HG02852 (cell line): ENCODE data around the gene RIN2.

Experiments
- ATAC-seq: cut with Tn5 transposase; IDR thresholded peaks from one replicate; pipeline ENCODE4 v1.9.1; 2021; ENCODE audit warnings: mild to moderate bottlenecking, moderate library complexity; ENCODE audit not compliant: unreplicated experiment

RIN2 gene

DNA sequence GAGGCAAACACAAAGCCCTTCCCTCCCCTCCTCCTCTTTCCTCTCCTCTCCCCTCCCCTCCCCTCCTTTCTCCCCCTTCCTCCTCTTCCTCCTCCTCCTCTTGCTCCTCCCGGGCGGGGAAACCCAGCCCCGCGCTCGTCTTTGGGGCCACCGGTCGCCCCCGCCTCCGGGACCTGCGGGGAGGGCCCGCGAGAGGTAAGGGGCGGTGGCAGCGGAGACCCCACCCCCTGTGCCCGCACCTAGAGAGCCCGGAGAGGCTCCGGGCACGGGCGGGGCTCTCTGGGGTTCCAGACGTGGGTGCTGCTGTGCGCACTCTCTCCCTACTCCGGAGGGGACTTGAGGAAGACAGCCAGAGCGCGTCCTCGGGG lies at the start of gene RIN2:
TSS of gene RIN2 (plus strand) at position 126 of the 368 bp plus-strand sequence. CDS start 131,344 bp downstream, outside the sequence.
- no peak for ATAC-seq

DNA sequence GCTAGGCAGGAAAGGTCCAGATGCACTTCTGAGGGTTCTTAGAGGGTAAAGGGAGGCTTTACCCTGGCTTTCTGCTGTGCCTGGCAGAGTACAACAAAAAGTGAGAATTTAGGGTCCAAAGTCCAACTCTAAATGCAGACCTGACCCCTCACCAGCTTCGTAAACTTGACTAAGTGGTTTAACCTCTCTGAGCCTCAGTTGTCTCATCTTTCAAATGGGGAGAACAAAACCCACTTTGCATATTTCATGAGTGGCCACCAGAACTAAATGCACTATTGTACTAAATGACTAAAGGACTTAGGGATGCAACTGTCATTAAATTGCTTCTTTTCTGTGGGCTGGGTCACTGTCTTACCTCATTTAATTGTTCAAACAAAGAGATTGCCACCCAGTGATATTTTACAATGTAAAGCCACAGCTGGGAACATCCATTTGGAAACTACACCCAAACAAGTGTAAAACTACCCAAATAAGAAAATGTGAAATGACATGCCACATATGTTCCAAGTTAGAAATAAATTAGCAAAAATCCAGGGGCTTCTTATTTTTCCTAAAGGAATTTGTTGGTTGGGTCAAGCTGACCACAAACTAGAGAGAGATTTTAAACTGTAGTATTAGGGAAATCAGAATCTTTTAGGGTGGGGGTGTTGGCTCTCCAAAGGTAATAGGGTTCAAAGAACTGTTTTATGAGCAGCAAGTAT lies 48.3 kb upstream of the RIN2 start:
- no peak for ATAC-seq

DNA sequence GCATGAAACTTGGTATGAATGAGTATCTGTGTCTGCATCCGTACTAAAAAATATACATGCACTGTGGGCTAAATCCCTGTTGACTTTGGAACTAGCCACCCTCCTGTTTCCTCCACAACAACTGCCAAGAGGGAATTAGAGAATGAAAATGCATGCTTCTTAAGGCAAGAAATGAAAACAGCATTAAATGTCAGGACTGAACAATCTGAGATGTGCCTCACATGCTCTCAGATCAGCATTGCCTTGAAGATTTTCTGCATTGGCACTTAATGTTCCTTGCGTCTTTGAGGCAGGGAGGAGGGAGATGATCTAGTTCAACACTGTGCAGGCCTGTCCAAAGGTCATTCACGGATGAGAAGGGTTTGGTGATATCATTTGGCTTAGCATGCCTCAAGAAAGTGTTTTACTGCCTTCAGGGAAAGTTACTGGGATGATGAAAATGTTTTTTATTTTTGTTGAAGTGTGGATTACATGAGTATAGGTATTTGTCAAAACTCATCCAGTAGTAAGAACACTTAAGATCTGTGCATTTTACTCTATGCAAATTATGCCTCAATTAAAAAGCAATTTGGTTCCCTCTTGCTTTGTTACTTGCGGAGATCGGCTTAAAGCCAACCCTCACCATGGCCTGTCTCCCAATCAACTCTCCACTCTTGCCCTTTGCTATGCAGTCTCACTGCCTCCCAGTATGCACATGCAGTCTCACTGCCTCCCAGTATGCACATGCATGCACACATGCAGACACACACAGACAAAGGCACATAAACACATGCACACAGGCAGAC lies 47.5 kb upstream of the RIN2 start:
- ATAC-seq: no peak

GRCh38 chr20:19711126-19711525 lies 46.9 kb upstream of the RIN2 start:
- ATAC-seq: no peak

DNA sequence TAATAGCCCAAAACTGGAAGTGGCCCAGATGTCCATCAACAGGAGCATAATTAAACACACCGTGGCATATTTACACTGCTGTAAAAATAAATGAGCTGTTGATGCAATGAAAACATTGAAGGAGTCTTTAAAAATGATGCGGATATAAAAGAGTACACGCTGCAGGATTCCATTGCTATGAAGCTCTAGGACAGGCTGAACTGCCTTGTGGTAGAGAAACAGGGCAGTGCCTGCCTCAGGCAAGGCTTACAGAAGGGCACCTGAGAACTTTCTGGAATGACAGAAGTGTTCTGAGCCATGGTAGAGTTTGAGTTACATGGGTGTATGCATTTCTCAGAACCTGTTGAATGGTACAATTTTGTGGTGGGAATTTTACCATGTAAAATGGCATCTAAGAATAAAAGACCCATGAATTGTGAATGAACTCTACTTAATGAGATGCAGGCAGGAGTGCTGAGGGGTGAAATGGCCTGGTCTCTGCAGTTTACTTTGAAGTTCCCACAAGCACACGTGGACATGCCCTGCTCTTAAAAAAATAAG lies 45.3 kb upstream of the RIN2 start:
- ATAC-seq: no peak

DNA sequence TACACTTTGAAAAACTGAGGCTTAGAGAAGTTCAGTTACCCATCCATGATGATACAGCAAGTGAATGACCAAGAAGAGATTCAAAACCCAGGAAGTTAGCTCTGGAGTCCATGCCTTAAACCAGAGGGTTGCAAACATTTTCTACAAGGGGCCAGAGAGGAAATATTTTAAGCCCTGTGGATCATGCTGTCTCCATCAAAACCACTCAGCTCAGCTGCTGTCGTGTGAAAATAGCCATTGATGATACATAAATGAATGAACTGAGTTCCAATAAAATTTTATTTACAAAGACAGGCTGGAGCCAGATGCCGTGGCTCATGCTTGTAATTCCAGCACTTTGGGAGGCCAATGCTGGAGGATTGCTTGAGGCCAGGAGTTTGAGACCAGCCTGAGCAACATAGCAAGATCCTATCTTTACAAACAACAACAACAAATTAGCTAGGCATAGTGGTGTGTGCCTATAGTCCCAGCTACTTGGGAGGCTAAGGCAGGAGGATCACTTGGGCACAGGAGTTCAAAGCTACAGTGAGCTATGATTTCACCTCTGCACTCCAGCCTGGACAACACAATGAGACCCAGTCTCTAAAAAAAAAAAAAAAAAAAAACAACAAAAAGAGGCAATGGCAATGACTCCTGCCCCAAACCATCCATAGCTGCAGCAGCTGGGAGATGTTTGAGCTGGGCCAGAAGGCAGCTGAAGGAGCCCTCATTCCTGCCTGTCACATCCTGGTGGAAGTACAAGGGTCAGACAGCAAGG lies 44.1 kb upstream of the RIN2 start:
- no peak for ATAC-seq

DNA sequence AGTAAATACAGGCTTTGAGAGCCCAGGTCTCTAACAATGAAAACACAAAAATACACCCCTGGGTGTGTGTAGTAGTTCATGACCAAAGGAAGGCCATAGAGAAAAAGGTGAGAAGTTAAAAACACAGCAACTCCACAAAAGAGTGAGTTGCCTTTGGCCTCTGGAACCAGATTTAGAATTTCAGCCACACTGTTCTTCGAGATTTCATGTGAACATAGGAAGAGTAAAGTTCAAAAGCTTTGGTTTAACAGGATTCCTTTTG lies 43.5 kb upstream of the RIN2 start:
- ATAC-seq: no peak

DNA sequence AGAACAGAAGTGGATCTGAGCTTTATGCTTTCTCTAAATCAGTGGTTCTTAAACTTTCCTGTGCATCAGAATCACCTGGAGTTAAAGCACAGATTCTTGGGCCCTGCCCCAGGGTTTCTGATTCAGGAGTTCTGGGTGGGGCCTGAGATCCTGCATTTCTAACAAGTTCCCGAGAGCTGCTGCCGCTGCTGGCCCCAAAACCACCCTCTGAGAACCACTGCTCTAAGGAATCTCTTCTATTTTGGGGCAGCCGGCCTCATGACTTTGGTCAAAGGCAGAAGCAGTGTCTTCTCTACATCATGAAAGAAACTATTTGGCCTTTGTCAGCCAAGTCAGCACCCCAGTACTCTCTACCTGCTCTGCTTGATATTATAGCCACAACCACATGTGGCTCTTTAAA lies 42.1 kb upstream of the RIN2 start:
- ATAC-seq: no peak

DNA sequence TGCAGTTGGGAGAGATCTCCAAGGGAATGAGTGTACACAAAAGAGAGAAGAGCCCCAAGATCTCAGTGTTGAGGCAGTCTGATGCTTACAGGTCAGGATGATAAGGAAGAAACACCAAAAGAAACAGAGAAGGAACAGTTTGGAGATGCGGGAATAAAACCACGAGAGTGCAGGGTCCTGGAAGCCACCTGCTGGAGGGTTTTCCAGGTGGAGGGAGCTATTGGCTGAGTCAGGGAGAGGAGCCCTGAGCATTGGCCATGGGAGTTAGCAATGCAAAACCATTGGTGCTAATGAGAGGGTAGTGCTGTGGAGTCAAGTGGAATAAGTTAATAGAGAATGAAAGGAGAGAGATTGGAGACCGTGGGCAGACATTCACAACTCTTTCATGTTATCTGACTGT lies 39.2 kb upstream of the RIN2 start:
- no peak for ATAC-seq

- ATAC-seq: no peak
These were observed 37.1 kb upstream of the RIN2 start for GRCh38 chr20:19720991-19721390.

DNA sequence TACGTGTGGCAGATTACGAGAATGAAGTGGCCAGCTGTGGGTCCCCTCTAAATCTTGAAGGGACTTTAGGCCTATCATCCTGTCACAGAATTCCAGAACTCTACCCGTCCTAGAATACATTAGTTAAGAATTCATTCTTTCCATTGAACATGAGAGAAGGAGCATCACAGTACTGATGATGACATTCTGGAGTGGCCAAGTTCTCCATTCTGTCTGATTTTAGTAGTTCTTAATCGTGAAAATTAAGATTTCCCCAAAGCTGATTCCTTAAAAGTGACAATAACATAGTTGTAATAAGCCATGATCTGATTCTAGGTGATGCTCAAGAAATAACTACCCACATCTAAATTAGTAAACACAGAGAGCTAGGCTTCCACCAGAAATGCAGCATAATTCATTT lies 35.0 kb upstream of the RIN2 start:
- no peak for ATAC-seq

DNA sequence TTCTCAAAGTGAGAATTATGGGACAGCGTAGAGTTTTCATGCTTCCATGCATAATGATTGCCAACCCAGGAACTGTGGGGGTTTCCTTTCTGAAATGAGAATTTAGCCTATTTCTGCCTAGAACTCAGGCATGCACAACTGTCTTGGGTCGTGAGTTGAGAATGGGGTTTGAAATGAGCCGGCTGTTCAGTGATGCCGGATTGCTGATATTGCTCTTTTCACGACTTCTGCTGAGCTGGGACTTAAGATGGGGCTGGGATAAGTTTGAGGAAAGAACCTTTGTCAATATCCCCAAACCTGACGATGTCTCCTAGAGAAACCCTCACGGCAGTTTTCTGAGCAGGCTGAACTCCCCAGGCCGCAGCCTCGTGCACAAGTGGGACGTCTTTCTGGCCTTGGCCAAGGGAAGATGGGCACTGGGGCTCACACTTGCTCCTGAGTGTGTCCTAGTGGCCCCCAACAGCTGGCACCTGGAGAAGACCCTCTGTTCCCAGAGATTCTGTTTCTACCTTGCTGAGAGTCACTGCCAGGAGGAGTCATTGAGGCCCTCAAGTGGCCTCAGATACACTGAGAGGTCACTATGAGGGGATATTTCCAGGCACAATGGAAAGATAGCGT lies 34.1 kb upstream of the RIN2 start:
- no peak for ATAC-seq

GRCh38 chr20:19725373-19725772 lies 32.7 kb upstream of the RIN2 start:
- no peak for ATAC-seq

- no peak for ATAC-seq
These were observed 32.1 kb upstream of the RIN2 start for GRCh38 chr20:19725814-19726525.

- ATAC-seq: no peak
These were observed 30.7 kb upstream of the RIN2 start for GRCh38 chr20:19727251-19727847.

GRCh38 chr20:19729672-19730071 lies 28.4 kb upstream of the RIN2 start:
- ATAC-seq: no peak

- ATAC-seq: no peak
These were observed 27.4 kb upstream of the RIN2 start for GRCh38 chr20:19730706-19731105.

GRCh38 chr20:19734811-19735210 lies 23.2 kb upstream of the RIN2 start:
- no peak for ATAC-seq

DNA sequence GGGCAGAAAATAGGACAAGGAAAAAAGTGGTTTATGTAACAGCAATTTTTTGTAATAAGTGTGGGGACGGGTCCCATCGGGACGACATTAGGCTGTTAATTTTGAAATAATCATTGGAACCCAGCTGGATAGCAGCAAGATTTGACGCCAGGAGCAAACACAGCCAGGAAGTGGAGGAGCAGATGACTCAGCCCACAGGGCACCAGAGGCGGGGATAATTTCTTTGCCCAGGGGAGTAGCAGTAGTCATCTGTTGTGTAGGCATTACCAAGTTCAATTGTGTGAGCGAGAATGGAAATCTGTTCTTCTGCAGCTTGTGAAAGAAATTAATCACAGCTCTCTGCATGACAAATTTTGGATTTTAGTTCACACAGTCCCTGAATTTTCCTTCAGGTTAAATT lies 22.6 kb upstream of the RIN2 start:
- ATAC-seq: no peak

DNA sequence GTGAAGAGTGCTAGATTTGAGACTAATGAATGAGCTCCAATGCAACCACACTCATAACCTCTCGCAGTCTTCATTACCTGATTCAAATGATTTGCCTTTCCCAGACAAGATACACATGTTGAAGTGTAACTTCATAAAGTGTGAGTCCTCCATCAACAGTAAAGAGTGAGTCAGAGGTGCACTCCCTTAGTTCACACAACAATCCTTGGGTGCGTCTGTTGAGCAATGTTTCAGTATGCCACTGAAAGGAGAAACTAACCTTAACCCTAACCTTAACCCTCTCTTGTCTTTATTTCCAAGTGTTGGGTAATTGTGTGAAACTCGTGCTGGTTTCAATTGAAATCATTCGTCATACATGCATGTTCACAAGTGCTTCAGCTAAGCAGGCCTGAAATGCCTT lies 21.0 kb upstream of the RIN2 start:
- no peak for ATAC-seq
